NCI-H1417 (cell line): ENCODE measurements around the gene OSBPL10.

Experiments
- DNase-seq, 3 experiments: peaks; one replicate each; lab custom pipeline; 2025; lab: John Stamatoyannopoulos, UW

OSBPL10 gene

DNA sequence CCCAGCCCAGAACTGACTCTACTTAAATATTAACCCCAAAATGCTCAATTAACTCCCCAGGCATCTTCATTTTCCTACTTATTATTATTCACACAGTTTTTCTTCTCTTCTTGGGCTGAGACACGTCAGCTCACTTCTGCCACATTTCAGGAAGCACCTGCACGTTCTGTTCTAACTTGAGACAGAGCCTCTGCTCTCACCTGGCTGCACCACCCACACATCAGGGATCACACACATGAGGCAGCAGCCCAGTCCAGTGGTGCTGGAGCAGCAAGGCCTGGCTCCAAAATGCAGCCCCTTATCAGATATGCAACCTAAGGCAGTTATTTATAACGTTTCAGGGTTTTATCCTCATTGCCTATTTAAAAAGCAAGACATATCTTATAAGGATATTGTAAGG is 127.5 kb downstream of the OSBPL10 start:
- no peak for DNase-seq

- no peak for DNase-seq
Measured at GRCh38 chr3:31851278-31851677, 129.8 kb downstream of the OSBPL10 start.

DNA sequence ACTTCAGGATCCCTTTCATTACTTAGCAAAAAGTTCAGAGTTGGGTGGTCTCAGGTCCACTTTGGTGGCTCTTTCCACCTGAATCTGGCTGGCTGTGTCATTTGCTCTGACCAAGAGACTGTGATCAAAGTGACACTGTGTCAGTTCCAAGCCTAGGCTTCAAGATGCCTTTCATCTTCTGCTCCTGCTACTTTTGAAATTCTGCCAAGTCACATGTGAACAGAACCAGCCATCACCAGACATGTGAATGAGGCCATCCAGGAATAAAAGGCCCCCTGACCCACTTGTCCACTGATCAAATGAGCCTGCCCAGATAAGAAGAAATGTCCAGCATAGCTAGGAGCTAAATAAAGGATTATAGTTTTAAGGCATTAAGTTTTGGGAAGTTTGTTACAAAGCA is 132.2 kb downstream of the OSBPL10 start:
- DNase-seq: no peak

- DNase-seq: no peak
Measured at GRCh38 chr3:31848163-31848818, 132.8 kb downstream of the OSBPL10 start.

GRCh38 chr3:31847760-31848159 is 133.3 kb downstream of the OSBPL10 start:
- no peak for DNase-seq

- no peak for DNase-seq
Measured at GRCh38 chr3:31841515-31841914, 139.5 kb downstream of the OSBPL10 start.

- DNase-seq: no peak
Measured at GRCh38 chr3:31840252-31840651, 140.8 kb downstream of the OSBPL10 start.

GRCh38 chr3:31839144-31839917 is 141.7 kb downstream of the OSBPL10 start:
- DNase-seq: no peak

DNA sequence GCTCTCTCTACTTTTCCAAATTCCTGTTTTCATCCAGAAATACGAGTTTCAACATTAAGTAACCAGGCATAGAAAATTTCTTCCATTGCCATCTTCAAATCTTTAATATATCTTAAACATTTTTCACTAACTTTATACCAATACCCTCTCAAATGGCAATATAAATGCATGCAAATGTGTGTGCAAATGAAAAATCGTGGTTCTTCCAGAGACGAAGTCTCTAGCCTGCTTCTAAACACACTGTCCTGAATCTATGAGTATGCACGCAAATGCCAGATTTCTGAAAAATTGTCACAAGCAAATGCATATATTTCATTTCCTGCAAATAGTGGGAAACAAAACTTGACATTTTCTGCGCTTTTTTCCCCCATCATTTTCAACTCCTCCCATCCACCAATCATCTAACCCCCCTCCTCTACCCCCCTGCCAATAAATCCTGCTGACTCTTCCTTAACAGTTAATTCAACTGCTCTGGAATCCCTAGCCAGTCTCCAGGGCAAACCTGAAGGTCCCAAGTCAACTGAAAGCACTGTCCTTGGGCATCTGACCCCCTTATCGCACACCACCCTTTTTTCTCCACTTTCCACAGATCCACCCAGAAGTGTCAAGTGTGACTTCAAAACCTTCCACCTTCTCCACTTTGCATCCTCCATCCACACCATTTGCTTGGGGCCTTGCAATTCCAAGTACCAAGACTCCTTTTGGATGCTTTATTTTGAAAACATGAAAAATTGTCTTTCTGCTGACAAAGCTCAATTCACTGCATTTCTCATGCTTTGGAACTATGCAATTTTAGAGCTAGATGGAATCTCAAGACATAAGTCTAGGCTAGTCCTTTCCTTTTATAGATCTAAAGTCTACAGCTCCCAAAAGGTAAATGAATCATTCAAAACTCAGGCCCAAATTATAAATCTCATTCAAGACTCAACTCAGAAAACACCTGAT is 144.7 kb downstream of the OSBPL10 start:
- DNase-seq: no peak

DNA sequence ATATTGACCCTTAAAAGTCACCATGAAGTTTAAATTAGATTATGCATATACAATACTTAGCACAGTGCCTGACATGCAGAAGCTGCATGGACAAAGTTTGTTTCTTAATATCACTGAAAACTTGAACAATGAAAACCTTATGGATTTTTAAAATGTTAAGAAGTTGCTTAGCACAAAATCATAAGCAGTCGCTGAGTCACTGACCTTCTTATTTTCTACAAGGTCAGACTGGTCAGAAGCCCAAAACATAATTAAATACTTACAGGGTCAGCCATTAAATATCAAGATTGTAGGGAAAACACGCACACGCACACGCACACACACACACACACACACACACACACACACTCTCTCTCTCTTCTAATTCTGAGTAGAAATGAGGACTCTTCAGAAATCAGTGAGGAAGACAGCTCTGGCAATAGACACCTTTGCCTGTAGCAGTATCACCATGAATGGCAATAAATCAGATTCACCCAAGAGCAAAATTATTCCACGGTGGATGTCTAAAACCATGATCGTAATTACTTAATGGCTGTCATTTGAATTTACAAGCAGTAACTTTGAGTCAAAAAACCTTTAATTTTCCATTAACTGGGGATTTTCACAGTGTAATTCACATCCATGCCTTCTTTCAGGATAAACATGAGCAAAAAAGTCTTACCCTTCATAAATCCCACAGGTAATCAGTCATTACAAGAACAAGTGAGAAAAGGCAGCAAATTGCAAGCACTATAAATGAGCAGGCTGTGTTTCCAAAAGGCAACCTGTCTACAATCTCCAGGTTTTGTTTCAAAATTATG is 147.5 kb downstream of the OSBPL10 start:
- peak in 1 of 3 experiments; percentile 3 for DNase-seq

DNA sequence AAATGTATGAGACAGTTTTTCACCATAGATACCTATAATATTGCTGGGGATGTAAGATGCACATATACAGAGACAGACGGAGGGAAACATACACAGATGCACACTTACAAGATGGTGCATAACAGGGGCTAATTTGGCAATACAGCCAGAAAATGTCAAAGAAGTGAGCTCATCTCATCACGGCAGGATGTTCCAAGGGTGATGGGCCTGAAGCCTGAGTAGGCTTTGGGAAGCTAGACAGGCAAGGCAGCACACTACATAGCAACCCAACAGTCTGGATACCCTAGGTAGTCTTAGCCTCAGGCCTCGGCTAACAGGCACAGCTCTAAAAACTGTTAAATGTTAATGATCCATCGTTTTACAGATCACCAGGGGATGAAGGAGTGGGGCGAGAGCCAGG is 148.5 kb downstream of the OSBPL10 start:
- DNase-seq: no peak

- DNase-seq: peak in 1 of 3 experiments; percentile 1
Measured at GRCh38 chr3:31831591-31831990, 149.5 kb downstream of the OSBPL10 start.

GRCh38 chr3:31829826-31830426 is 151.1 kb downstream of the OSBPL10 start:
- DNase-seq: no peak

DNA sequence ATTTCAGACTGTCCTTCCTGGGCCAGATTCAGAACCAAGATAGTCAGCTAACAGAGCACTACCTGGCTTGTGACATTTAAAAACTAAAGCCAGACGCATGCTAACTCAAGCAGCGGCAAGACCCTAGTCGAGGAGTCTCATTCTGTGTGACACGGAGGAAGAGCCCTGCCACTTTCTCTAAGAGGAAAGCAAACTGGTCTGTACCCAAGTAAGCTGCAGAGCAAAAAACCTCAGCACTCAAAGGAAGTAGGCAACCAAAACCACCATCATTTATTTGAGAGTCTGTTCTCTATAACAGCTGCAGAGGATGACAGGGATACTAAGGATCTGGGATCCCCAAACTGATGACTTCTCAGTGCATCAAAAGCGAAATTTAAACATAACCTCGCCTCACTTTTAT is 152.1 kb downstream of the OSBPL10 start:
- no peak for DNase-seq

GRCh38 chr3:31828007-31828406 is 153.1 kb downstream of the OSBPL10 start:
- DNase-seq: no peak

- DNase-seq: no peak
Measured at GRCh38 chr3:31823184-31823583, 157.9 kb downstream of the OSBPL10 start.

GRCh38 chr3:31821118-31821517 is 159.9 kb downstream of the OSBPL10 start:
- DNase-seq: no peak

GRCh38 chr3:31819441-31819840 is 161.6 kb downstream of the OSBPL10 start:
- DNase-seq: no peak

DNA sequence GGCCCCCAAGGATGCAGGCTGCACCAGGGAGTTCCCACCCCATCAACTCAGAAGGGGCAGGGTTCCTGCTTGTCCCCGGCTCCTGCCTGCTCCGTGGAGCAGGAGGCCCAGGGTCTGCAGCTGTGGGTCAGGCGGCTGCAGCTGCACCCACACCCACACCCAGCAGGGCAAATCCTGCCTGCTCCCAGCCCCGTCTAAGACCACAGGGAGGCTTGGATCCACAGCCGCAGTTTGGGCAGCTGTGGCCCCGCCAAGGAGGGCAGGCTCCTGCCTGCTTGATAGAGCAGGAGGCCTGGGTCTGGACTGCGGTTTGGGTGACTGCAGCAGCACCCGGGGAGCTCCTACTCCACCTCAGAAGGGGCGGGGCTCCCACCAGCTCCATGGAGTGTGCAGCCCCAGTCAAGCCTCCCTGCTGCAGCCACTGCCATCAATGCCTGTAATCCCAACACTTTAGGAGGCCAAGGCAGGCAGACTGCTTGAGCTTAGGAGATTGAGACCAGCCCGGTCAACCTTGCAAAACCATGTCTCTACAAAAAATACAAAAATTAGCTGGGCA is 163.6 kb downstream of the OSBPL10 start:
- no peak for DNase-seq

- DNase-seq: no peak
Measured at GRCh38 chr3:31815631-31816440, 165.2 kb downstream of the OSBPL10 start.
